ENCODE results near the gene YDJC. TPM values are rescaled to one million over a fixed set of nuclear protein-coding genes. Genes with fewer than 3 reads are reported as not detected.
"Not testable (repeated sequence)": the region's sequence is repeated elsewhere in the genome, so short reads cannot be mapped to it uniquely, and the experiment has no call there.

Gene YDJC
- total RNA-seq, 2 donors from 2014 or later: 43.1 to 68.6 TPM

GRCh38 chr22:21580623-21581007 is 49.2 kb downstream of the YDJC start:
- H3K4me1 Mint-ChIP-seq (ENCODE audit: low read depth in 2 of 2): peaks cover 47 to 49% of the 10 kb centered on the region in 2 donors

DNA sequence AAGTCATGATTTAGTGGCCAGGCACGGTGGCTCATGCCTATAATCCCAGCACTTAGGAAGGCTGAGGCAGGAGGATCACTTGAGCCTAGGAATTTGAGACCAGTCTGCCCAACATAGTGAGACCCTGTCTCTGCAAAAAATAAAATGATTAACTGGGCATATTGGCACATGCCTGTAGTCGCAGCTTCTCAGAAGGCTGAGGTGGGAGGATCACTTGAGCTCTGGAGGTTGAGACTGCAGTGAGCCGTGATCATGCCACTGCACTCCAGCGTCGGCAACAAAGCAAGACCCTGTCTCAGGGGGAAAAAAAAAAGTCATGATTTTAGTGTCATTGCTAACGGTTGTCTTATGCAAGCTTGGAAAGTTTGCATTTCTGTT is 50.4 kb downstream of the YDJC start:
- Mint-ChIP-seq H3K27ac (peak overlapping the region in 1 of 2 donors; percentile 80), H3K4me1 (ENCODE audit: low read depth in 2 of 2) (peaks cover 44 to 45% of the 10 kb centered on the region in 2 donors), H3K4me3 (peak overlapping the region; percentile 17), H3K36me3 (peaks cover 4% of the 10 kb centered on the region), H3K9me3 (no peaks in the 10 kb centered on the region), H3K27me3 (no peaks in the 10 kb centered on the region)
- DNase-seq (ENCODE audit: low spot score): no peak
- no peak for ATAC-seq

More at GRCh38 chr22:21580623-21581007, 49.2 kb downstream of the YDJC start:
- not testable (repeated sequence) for H3K36me3 Mint-ChIP-seq; DNase-seq (ENCODE audit: low spot score); ATAC-seq; H3K27me3 Mint-ChIP-seq; H3K9me3 Mint-ChIP-seq
- H3K27ac Mint-ChIP-seq: peak overlapping the region in 1 of 2 donors; percentile 80
- peak overlapping the region; percentile 48 for H3K4me3 Mint-ChIP-seq

Other genes with a start within 250 kb of the YDJC start
- 1 to 10 TPM in 1 of 2 donors, under 1 TPM in 1; 0.14 to 1.4 TPM for gene RIMBP3B, start 246.3 kb downstream of the YDJC start, total RNA-seq
- 1 to 10 TPM; 7.4 to 9.7 TPM for gene HIC2, start 212.7 kb downstream of the YDJC start, total RNA-seq
- gene TMEM191C, start 162.6 kb downstream of the YDJC start, total RNA-seq: 1 to 10 TPM; 1.4 to 3.5 TPM
- gene RIMBP3C, start 78.6 kb downstream of the YDJC start, total RNA-seq: 1 to 10 TPM in 1 of 2 donors, under 1 TPM in 1; 0.50 to 1.4 TPM
- gene UBE2L3, start 62.3 kb downstream of the YDJC start, total RNA-seq: 100 to 1,000 TPM in 1 of 2 donors, 10 to 100 TPM in 1; 86.3 to 114 TPM
- gene CCDC116, start 2.7 kb upstream of the YDJC start, total RNA-seq: 1 to 10 TPM; 2.0 to 2.5 TPM
- gene SDF2L1, start 12.3 kb upstream of the YDJC start, total RNA-seq: 100 to 1,000 TPM; 102 to 127 TPM
- 10 to 100 TPM; 50.4 to 62.9 TPM for gene PPIL2, start 36.0 kb upstream of the YDJC start, total RNA-seq
- 10 to 100 TPM; 14.2 to 19.0 TPM for gene YPEL1, start 105.8 kb upstream of the YDJC start, total RNA-seq
- 100 to 1,000 TPM; 168 to 176 TPM for gene MAPK1, start 237.6 kb upstream of the YDJC start, total RNA-seq

Measured in natural killer cell treated with Interleukin-12 subunit alpha and Interleukin-12 subunit beta and Interleukin-15 and Interleukin-18, amount 100 ng/mL, for 72 hours (primary cell).